IPS-20b (cell line): Measurements from ENCODE around the gene NEK4.

Source experiments
- H3K27ac ChIP-seq: one replicate; pipeline ENCODE4 v1.5.1; 2013; ENCODE audit warnings: low read length
- H3K27me3 ChIP-seq: 2 replicates; pipeline ENCODE4 v1.6.1; 2013; ENCODE audit warnings: mild to moderate bottlenecking, low read length, inconsistent platforms; ENCODE audit not compliant: insufficient read depth
- H3K36me3 ChIP-seq: 2 replicates; pipeline ENCODE4 v1.6.1; 2013; ENCODE audit warnings: low read depth, mild to moderate bottlenecking, inconsistent platforms, low read length, moderate library complexity; ENCODE audit not compliant: insufficient read depth
- H3K4me1 ChIP-seq: 2 replicates; pipeline ENCODE4 v1.6.1; 2013; ENCODE audit warnings: mild to moderate bottlenecking, control low read depth, inconsistent platforms, low read length, moderate library complexity; ENCODE audit not compliant: insufficient read depth
- H3K4me3 ChIP-seq: 2 replicates; pipeline ENCODE4 v1.5.1; 2013; ENCODE audit warnings: mild to moderate bottlenecking, low read length, inconsistent platforms
- H3K9ac ChIP-seq: 2 replicates; pipeline ENCODE4 v1.6.1; 2013; ENCODE audit warnings: low read depth, mild to moderate bottlenecking, inconsistent platforms, low read length, moderate library complexity
- H3K9me3 ChIP-seq: 2 replicates; pipeline ENCODE4 v1.6.1; 2013; ENCODE audit warnings: mild to moderate bottlenecking, low read depth, low read length, inconsistent platforms; ENCODE audit not compliant: insufficient read depth

NEK4 gene

DNA sequence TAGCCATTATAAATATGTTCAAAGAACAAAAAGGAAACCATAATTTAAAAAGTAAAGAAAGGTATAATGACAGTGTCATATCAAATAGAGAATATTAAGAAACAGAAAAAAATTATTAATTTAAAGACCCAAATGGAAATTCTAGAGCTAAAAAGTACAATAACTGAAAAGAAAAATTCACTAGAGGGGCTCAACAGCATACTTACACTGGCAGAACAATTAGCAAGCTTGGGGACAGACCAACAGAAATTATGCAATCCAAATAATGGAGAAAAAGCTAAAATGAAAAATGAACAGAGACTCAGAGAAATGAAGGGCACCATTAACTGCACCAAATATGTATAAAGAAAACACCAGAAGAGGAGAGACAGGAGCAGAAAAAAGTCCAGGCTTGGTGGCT lies 51.1 kb downstream of the NEK4 start:
- no peaks in the 10 kb centered on the region for H3K27me3 ChIP-seq
- no peaks in the 10 kb centered on the region; the same call in 1 of the 2 replicates for H3K36me3 ChIP-seq
- H3K27ac ChIP-seq: no peak overlapping the region
- H3K9ac ChIP-seq: no peak overlapping the region
- no peak overlapping the region for H3K4me3 ChIP-seq
- no peaks in the 10 kb centered on the region for H3K4me1 ChIP-seq
- H3K9me3 ChIP-seq: no peaks in the 10 kb centered on the region

GRCh38 chr3:52715714-52716305 lies 54.9 kb downstream of the NEK4 start:
- Histone ChIP-seq H3K9ac (no peak overlapping the region), H3K36me3 (peaks cover 12% of the 10 kb centered on the region), H3K4me3 (no peak overlapping the region), H3K9me3 (no peaks in the 10 kb centered on the region), H3K4me1 (no peaks in the 10 kb centered on the region), H3K27me3 (no peaks in the 10 kb centered on the region), H3K27ac (no peak overlapping the region)

- Histone ChIP-seq H3K9me3 (no peaks in the 10 kb centered on the region), H3K9ac (no peak overlapping the region; the same call in 1 of the 2 replicates), H3K27ac (no peak overlapping the region), H3K4me1 (no peaks in the 10 kb centered on the region), H3K36me3 (peaks cover 15% of the 10 kb centered on the region), H3K27me3 (no peaks in the 10 kb centered on the region), H3K4me3 (peak overlapping the region; percentile 73)
These were observed 56.1 kb downstream of the NEK4 start for GRCh38 chr3:52714335-52715302.

GRCh38 chr3:52712291-52713212 lies 58.2 kb downstream of the NEK4 start:
- H3K4me3 ChIP-seq: no peak overlapping the region
- no peaks in the 10 kb centered on the region for H3K27me3 ChIP-seq
- H3K4me1 ChIP-seq: no peaks in the 10 kb centered on the region
- no peak overlapping the region for H3K9ac ChIP-seq
- H3K36me3 ChIP-seq: peaks cover 32% of the 10 kb centered on the region
- H3K27ac ChIP-seq: no peak overlapping the region
- H3K9me3 ChIP-seq: no peaks in the 10 kb centered on the region

GRCh38 chr3:52710512-52710911 lies 60.2 kb downstream of the NEK4 start:
- H3K4me1 ChIP-seq: no peaks in the 10 kb centered on the region
- H3K27me3 ChIP-seq: no peaks in the 10 kb centered on the region
- H3K9ac ChIP-seq: no peak overlapping the region
- H3K4me3 ChIP-seq: no peak overlapping the region
- peaks cover 34% of the 10 kb centered on the region for H3K36me3 ChIP-seq
- no peaks in the 10 kb centered on the region for H3K9me3 ChIP-seq
- no peak overlapping the region for H3K27ac ChIP-seq

DNA sequence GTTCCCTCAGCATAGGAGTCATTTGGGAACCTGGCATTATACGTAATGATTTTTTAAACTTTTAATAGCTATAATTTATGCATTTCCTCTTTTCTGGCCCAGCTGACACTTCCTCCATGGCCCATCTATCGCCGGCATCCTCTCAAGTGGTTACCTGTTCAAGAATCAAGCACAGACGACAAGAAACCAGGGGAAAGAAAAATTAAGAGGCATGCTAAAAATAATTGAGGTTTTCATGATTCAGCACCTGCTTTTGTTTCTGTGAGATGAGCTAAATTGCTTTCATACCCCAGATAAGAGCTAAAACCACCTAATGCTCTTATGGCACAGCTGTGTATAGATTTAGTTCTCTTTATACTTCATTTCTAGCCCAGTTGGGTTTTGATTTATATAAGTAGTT lies 63.2 kb downstream of the NEK4 start:
- H3K27ac ChIP-seq: no peak overlapping the region
- H3K4me3 ChIP-seq: peak overlapping the region; percentile 100; the same call in 1 of the 2 replicates
- H3K4me1 ChIP-seq: 0 out of 2 replicates have a peak, but pooled peaks cover 2% of the 10 kb centered on the region
- no peaks in the 10 kb centered on the region for H3K9me3 ChIP-seq
- H3K27me3 ChIP-seq: no peaks in the 10 kb centered on the region
- no peak overlapping the region for H3K9ac ChIP-seq
- H3K36me3 ChIP-seq: peaks cover 34% of the 10 kb centered on the region

- no peaks in the 10 kb centered on the region for H3K9me3 ChIP-seq
- 0 out of 2 replicates have a peak, but pooled peaks cover 2% of the 10 kb centered on the region for H3K4me1 ChIP-seq
- peak within 1 kb of the TSS; percentile 98 for H3K9ac ChIP-seq
- peak within 1 kb of the TSS; percentile 100 for H3K4me3 ChIP-seq
- peak within 1 kb of the TSS; percentile 54 for H3K27ac ChIP-seq
- H3K36me3 ChIP-seq: peaks cover 22% of the 10 kb centered on the region
- H3K27me3 ChIP-seq: no peaks in the 10 kb centered on the region
These were observed 64.8 kb downstream of the NEK4 start, which contains the start of the genes GLT8D1 and SPCS1 for GRCh38 chr3:52705688-52706686. GLT8D1 (minus strand) TSS chr3:52705791; CDS start chr3:52700460, 5,331 bp downstream. SPCS1 (plus strand) TSS chr3:52706106; CDS start chr3:52706247, 141 bp downstream.

- H3K4me1 ChIP-seq: 0 out of 2 replicates have a peak, but pooled peaks cover 2% of the 10 kb centered on the region
- H3K9me3 ChIP-seq: no peaks in the 10 kb centered on the region
- H3K4me3 ChIP-seq: peak overlapping the region; percentile 100
- no peaks in the 10 kb centered on the region for H3K27me3 ChIP-seq
- H3K27ac ChIP-seq: no peak overlapping the region
- H3K36me3 ChIP-seq: peaks cover 22% of the 10 kb centered on the region
- H3K9ac ChIP-seq: peak overlapping the region; percentile 98; the same call in 1 of the 2 replicates
These were observed 65.4 kb downstream of the NEK4 start for GRCh38 chr3:52705438-52705687.

DNA sequence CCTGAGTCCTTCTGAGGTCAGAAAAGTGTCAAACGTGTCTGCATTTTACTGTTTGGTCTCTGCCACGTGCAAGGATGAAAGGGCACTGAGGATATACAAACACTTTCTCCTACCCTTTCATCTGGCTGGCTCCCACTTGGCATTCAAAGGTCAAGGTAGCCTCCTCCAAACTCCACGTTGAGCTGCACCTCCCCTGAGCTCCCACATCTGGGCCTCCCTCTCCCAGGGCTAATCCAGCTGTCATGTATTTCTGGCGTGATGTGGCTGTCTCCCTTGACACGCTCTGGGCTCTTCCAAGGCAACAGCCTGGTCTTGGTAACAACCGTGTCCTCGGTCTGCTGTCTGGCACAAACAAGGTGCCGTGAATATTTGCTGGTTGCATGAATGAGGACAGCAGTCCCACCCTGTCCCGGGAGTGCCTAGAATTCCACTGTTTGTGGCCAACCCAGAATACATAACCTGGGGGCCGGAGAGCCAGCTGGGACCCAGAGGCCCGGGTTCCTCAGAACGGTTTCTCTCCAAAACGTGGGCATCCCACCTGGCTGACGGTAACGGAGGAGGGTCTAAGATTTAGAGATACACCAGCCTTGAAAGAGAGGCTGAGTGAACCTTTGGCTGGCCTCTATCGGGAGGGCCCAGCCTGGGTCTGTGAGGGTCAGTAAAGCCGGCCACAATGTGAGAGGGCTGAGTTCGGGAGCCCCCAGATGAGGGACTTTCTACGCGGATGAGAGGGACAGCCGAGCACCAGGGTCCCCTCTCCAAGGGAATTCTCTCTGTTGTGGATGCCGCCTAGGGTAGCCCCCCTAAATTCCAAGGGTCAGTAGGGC lies 65.9 kb downstream of the NEK4 start:
- 0 out of 2 replicates have a peak, but pooled peaks cover 2% of the 10 kb centered on the region for H3K4me1 ChIP-seq
- H3K27me3 ChIP-seq: no peaks in the 10 kb centered on the region
- H3K27ac ChIP-seq: no peak overlapping the region
- peaks cover 20% of the 10 kb centered on the region for H3K36me3 ChIP-seq
- H3K9ac ChIP-seq: peak overlapping the region; percentile 98
- H3K4me3 ChIP-seq: peak overlapping the region; percentile 100
- no peaks in the 10 kb centered on the region for H3K9me3 ChIP-seq

DNA sequence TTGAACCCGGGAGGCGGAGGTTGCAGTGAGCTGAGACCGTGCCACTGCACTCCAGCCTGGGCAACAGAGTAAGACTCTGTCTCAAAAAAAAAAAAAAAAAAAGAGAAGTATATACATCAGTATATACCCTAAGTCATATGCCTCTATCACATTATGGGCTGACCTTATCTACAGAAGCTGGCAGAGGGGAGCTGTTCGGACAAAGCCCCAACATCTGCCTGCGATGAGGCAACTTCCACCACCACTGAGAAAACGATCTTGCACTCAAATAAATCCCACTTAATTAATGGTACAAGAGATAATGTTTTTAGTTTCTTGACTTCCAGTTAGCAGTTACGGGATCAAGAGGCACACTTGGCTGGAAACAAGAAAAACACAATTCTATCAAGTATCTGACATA lies 67.4 kb downstream of the NEK4 start:
- H3K27ac ChIP-seq: no peak overlapping the region
- H3K4me3 ChIP-seq: no peak overlapping the region
- H3K36me3 ChIP-seq: peaks cover 10% of the 10 kb centered on the region
- H3K4me1 ChIP-seq: 0 out of 2 replicates have a peak, but pooled peaks cover 2% of the 10 kb centered on the region
- no peak overlapping the region for H3K9ac ChIP-seq
- H3K9me3 ChIP-seq: no peaks in the 10 kb centered on the region
- H3K27me3 ChIP-seq: no peaks in the 10 kb centered on the region
